Parathyroid adenoma (tissue), 2 donors: ENCODE data around the gene DNAJC7.
"Not testable (repeated sequence)": the region's sequence is repeated elsewhere in the genome, so short reads cannot be mapped to it uniquely, and the experiment has no call there.

Source experiments
- H2AFZ ChIP-seq: fragments of 300-600 bp; sonication (generic); one replicate; pipeline ENCODE4 v1.7.0; 2017; ENCODE audit warnings: antibody characterized with exemption, mild to moderate bottlenecking
- H3K27ac ChIP-seq: fragments of 300-600 bp; sonication (generic); one replicate; pipeline ENCODE4 v1.7.0; 2017
- H3K27me3 ChIP-seq: fragments of 300-600 bp; sonication (generic); one replicate; pipeline ENCODE4 v1.7.0; 2017; ENCODE audit warnings: low read length; ENCODE audit not compliant: control insufficient read depth, insufficient read depth
- H3K36me3 ChIP-seq: fragments of 300-600 bp; sonication (generic); one replicate; pipeline ENCODE4 v1.7.0; 2017; ENCODE audit warnings: low read length; ENCODE audit not compliant: control insufficient read depth, insufficient read depth
- H3K4me1 ChIP-seq: fragments of 300-600 bp; sonication (generic); one replicate; pipeline ENCODE4 v1.7.0; 2017; ENCODE audit warnings: control low read depth
- H3K4me2 ChIP-seq: fragments of 300-600 bp; sonication (generic); one replicate; pipeline ENCODE4 v1.7.0; 2017; ENCODE audit warnings: low read length
- H3K4me3 ChIP-seq: fragments of 300-600 bp; sonication (generic); one replicate; pipeline ENCODE4 v1.7.0; 2017; ENCODE audit warnings: low read depth, low read length
- H3K79me2 ChIP-seq: fragments of 300-600 bp; sonication (generic); one replicate; pipeline ENCODE4 v1.7.0; 2017; ENCODE audit warnings: control low read depth
- H3K9ac ChIP-seq: fragments of 300-600 bp; sonication (generic); one replicate; pipeline ENCODE4 v1.7.0; 2017; ENCODE audit warnings: mild to moderate bottlenecking
- H3K9me3 ChIP-seq: fragments of 300-600 bp; sonication (generic); one replicate; pipeline ENCODE4 v1.7.0; 2017; ENCODE audit warnings: low read length; ENCODE audit not compliant: control insufficient read depth
- CTCF ChIP-seq: fragments of 300-600 bp; sonication (generic); IDR thresholded peaks from one replicate; pipeline ENCODE4 v1.7.0; 2017; ENCODE audit warnings: antibody characterized with exemption, mild to moderate bottlenecking
- donor health status: primary hyperparathyroidism.

The DNAJC7 gene

GRCh38 chr17:41935641-41936040 is 81.6 kb downstream of the DNAJC7 start:
- Histone ChIP-seq H2AFZ (no peak overlapping the region), H3K79me2 (no peaks in the 10 kb centered on the region), H3K4me1 (peaks cover 4% of the 10 kb centered on the region), H3K4me3 (no peak overlapping the region), H3K27me3 (no peaks in the 10 kb centered on the region), H3K36me3 (no peaks in the 10 kb centered on the region), H3K4me2 (no peak overlapping the region), H3K9me3 (no peaks in the 10 kb centered on the region), H3K9ac (no peak overlapping the region), H3K27ac (no peak overlapping the region)
- TF ChIP-seq CTCF = no peak

GRCh38 chr17:41932816-41933389 is 84.3 kb downstream of the DNAJC7 start:
- no peaks in the 10 kb centered on the region for H3K36me3 ChIP-seq
- no peaks in the 10 kb centered on the region for H3K27me3 ChIP-seq
- no peaks in the 10 kb centered on the region for H3K79me2 ChIP-seq
- H3K9ac ChIP-seq = no peak overlapping the region
- H3K4me3 ChIP-seq = no peak overlapping the region
- no peak for TF ChIP-seq CTCF
- no peak overlapping the region for H3K4me2 ChIP-seq
- no peaks in the 10 kb centered on the region for H3K9me3 ChIP-seq
- no peak overlapping the region for H2AFZ ChIP-seq
- no peak overlapping the region for H3K27ac ChIP-seq
- H3K4me1 ChIP-seq = peaks cover 4% of the 10 kb centered on the region

GRCh38 chr17:41931715-41932114 is 85.5 kb downstream of the DNAJC7 start:
- H3K27ac ChIP-seq, H3K4me1 ChIP-seq, H3K4me3 ChIP-seq, H3K79me2 ChIP-seq, H3K27me3 ChIP-seq, H3K9me3 ChIP-seq, H3K36me3 ChIP-seq, H2AFZ ChIP-seq, H3K4me2 ChIP-seq, H3K9ac ChIP-seq: not testable (repeated sequence)

GRCh38 chr17:41930833-41931156 is 86.4 kb downstream of the DNAJC7 start:
- H3K79me2 ChIP-seq, H3K27me3 ChIP-seq, H3K4me1 ChIP-seq, H3K9me3 ChIP-seq, H3K9ac ChIP-seq, H3K36me3 ChIP-seq: not testable (repeated sequence)
- H3K4me3 ChIP-seq = peak overlapping the region; percentile 67
- peak overlapping the region; percentile 88 for H3K4me2 ChIP-seq
- H2AFZ ChIP-seq = peak overlapping the region; percentile 81
- H3K27ac ChIP-seq = peak overlapping the region; percentile 56

GRCh38 chr17:41930009-41930832 is 87.0 kb downstream of the DNAJC7 start, which contains the start of gene ODAD4:
TSS of gene ODAD4 (plus strand) at chr17:41930617. CDS start at chr17:41930724, 107 bp downstream.
- H2AFZ ChIP-seq = peak within 1 kb of the TSS; percentile 81
- peak; percentile 34 for TF ChIP-seq CTCF
- H3K9ac ChIP-seq = peak within 1 kb of the TSS; percentile 39
- H3K4me2 ChIP-seq = peak within 1 kb of the TSS; percentile 88
- H3K36me3 ChIP-seq = no peaks in the 10 kb centered on the region
- peak within 1 kb of the TSS; percentile 56 for H3K27ac ChIP-seq
- H3K27me3 ChIP-seq = no peaks in the 10 kb centered on the region
- no peaks in the 10 kb centered on the region for H3K79me2 ChIP-seq
- H3K4me1 ChIP-seq = peaks cover 4% of the 10 kb centered on the region
- peak within 1 kb of the TSS; percentile 67 for H3K4me3 ChIP-seq
- H3K9me3 ChIP-seq = no peaks in the 10 kb centered on the region
